A673 (cell line): Measurements from ENCODE around the gene LRP1B.

Source experiments
- EZH2 ChIP-seq: fragments of 200-600 bp; sonication (generic); IDR thresholded peaks from 2 replicates; pipeline ENCODE4 v1.6.1; 2017; ENCODE audit warnings: borderline replicate concordance, low read depth, mild to moderate bottlenecking, mixed read lengths, antibody characterized with exemption, low read length; ENCODE audit not compliant: poor library complexity, severe bottlenecking
- TF ChIP-seq, protein P1 (sequence below): fragments of 300-800, 200-600 bp; sonication (generic); conservative IDR thresholded peaks from 2 replicates; pipeline ENCODE4 v1.5.1; 2017; ENCODE audit warnings: low read depth, mild to moderate bottlenecking, antibody characterized with exemption, low read length, moderate library complexity, mixed read lengths

DNA sequence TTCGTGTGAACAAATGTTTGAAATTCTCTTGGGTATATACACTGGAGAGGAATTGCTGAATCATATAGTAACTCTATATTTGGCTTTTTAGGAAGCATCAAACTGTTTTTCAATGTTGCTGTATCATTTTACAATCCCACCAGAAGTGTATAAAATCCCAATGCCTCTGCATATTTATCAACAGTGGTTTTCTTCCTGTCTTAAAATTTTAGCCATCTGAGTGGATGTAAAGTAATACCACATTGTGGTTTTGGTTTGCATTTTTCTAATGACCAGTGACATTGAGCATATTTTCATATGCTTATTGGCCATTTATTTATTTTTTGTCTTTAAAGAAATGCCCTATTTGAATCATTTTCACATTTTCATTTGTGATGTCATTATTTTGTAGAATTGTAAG lies 22.8 kb upstream of the LRP1B start:
- TF ChIP-seq EZH2, result no peak
- TF ChIP-seq, protein P1, sequence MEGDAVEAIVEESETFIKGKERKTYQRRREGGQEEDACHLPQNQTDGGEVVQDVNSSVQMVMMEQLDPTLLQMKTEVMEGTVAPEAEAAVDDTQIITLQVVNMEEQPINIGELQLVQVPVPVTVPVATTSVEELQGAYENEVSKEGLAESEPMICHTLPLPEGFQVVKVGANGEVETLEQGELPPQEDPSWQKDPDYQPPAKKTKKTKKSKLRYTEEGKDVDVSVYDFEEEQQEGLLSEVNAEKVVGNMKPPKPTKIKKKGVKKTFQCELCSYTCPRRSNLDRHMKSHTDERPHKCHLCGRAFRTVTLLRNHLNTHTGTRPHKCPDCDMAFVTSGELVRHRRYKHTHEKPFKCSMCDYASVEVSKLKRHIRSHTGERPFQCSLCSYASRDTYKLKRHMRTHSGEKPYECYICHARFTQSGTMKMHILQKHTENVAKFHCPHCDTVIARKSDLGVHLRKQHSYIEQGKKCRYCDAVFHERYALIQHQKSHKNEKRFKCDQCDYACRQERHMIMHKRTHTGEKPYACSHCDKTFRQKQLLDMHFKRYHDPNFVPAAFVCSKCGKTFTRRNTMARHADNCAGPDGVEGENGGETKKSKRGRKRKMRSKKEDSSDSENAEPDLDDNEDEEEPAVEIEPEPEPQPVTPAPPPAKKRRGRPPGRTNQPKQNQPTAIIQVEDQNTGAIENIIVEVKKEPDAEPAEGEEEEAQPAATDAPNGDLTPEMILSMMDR, result no peak
